Camera-type eye (tissue), 1 donor: ENCODE data around the gene ZNF275. TPM values are rescaled to one million over a fixed set of nuclear protein-coding genes. Genes with fewer than 3 reads are reported as not detected.

Experiments used
- total RNA-seq: library from RNA; depleted of rRNA; stranded (reverse); fragments of >200 nt; gene quantifications from one replicate; pipeline ENCODE4 v1.2.3, GENCODE V29; 2014

Gene ZNF275, protein sequence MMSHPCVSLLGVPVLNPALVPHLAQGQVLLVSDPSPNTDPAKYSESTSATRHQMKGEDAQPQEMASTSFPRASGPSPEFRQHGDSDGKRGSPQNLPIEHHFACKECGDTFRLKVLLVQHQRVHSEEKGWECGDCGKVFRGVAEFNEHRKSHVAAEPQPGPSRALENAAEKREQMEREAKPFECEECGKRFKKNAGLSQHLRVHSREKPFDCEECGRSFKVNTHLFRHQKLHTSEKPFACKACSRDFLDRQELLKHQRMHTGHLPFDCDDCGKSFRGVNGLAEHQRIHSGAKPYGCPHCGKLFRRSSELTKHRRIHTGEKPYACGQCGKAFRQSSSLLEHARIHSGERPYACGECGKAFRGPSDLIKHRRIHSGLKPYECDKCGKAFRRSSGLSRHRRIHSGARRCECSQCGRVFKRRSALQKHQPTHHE
- 16.4 TPM for total RNA-seq

DNA sequence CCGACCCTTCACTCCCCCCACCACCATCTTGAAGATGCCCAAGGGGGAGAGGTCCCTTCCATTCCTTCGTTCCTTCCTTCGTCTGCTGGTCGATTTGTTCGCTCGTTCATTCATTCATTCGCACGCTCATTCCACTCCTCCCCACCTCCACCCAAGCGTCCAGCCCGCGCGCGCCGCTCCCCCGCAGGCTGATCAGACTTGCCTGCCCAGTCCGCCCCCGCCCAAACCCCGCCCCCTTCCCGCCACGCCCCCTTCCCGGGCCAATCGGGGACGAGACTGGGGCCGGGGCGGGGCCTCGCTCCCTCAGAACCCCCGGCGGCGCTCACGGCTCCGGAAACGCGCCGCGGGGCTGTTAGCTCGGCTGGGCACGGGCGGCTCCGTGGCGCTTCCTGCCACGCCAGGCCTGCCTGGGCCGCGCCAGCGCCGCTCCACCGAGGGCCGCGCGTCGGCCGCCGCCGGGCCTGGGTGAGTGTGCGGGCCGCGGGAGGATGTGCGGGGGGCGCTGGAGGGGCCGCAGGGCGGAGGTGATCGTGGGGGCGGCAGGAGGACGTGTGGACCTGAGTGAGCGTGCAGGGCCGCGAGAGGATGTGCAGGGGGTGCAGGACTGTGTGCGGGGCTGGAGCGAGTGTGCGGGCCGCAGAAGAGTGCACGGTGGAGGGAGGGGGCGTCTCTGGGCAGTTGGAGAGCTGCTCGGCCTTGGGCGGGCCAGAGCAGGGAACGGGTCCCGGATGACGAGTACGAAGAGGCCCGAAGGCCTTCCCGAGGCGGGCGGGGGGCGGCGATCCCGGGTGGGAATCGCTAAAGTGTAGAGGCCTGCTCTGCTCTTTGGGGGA is at the start of gene ZNF275:
Gene ZNF275, plus strand, starts transcription at position 333 of the 833 bp plus-strand sequence. CDS start 2,527 bp downstream, outside the sequence.

DNA sequence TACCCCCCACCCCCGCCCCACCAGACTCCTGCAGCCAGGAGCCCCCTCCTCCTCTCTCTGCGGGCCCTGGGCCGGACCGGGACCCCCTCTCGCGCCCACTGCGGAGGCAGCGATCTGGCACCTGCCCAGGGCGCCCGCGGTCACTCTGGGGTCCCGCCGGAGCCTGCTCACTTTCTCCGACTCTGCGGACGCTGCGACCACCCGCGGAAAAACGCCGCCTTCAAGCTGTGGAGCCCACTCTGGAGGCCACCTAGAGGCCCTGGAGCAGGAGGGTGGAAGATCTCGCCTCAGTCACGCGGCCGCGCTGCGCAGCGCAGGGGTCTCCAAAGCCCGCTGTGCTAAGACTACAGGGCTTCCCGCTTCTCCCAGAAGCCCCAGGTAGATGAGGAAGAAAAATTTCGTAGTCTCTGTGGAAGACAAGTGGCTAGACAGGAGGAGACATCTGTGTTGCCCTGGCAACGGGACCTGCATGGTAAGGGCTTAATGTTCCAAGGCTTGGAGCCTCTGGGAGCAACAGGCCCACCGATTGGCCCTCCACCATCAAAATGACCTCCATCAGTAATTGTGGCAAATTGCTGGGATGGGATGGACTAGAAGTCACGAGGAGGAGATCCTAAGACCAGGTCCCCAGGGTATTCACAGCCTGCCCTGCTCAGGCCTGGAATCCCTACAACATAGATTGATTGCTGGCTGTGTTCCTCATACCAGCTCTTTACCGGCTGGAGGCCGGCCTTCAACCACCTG is 12.4 kb upstream of the ZNF275 start, which contains the start of gene PNMA6F:
Gene PNMA6F, minus strand, starts transcription at position 387 of the 744 bp plus-strand sequence. CDS start 1,093 bp downstream, outside the sequence.

DNA sequence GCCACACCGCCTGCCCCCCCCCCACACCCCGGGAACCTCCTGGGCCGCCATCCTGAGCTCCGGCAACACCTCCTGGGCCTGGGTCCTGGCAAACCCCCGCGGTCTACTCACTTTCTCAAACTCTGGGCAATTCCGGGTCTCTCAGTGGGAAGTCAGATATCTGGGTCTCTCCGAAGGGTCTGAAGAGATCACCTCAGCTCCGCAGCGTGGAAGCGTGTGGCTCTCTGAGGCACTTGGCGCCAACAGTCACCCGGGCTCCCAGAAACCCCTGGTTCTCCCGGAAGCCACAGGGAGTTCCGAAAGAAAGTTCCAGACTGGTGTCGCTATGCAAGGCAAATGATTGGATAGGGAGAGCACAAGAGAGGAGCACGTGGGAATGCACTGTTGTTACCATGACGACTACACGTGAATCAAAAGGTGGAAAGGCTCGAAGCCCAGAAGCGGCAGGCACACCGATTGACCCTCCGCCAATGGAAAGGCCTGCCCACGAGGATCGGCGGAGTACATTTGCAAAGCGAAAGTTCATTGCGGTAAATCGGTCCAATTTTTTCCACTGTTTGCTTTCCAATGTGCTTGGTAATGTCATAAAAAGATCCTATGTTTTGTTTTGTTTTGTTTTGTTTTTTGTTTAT is 67.3 kb downstream of the ZNF275 start, which contains the start of gene PNMA6E:
Gene PNMA6E, minus strand, starts transcription at position 218 of the 632 bp plus-strand sequence. CDS start 2,501 bp downstream, outside the sequence.

Other genes starting within 250 kb of the ZNF275 start
- not detected for gene MAGEA1, start 154.9 kb upstream of the ZNF275 start, total RNA-seq
- not detected for gene PNMA6F, start 12.4 kb upstream of the ZNF275 start, total RNA-seq
- gene PNMA6E, start 67.2 kb downstream of the ZNF275 start, total RNA-seq: not detected
- gene ZFP92, start 77.3 kb downstream of the ZNF275 start, total RNA-seq: 0.60 TPM
- 0.27 TPM for gene TREX2, start 111.9 kb downstream of the ZNF275 start, total RNA-seq
- gene HAUS7, start 136.4 kb downstream of the ZNF275 start, total RNA-seq: 24.6 TPM
- gene BGN, start 160.8 kb downstream of the ZNF275 start, total RNA-seq: 106 TPM
- gene ATP2B3, start 183.5 kb downstream of the ZNF275 start, total RNA-seq: 3.7 TPM